ENCODE data around the gene CEPT1.
A peak's percentile ranks its signal among the peaks of the same experiment; 100 is the strongest.
"Not testable (repeated sequence)": the region's sequence is repeated elsewhere in the genome, so short reads cannot be mapped to it uniquely, and the experiment has no call there.

CEPT1 gene

GRCh38 chr1:111139956-111140679 is at the start of gene CEPT1, which contains the start of gene DRAM2:
TSS of gene CEPT1 (plus strand) at chr1:111140223. CDS start at chr1:111147715, 7,492 bp downstream.
TSS of gene DRAM2 (minus strand) at chr1:111140093. CDS start at chr1:111131554, 8,539 bp downstream.
- H3K9me3 ChIP-seq (ENCODE audit: insufficient read depth, low read length) = no peaks in the 10 kb centered on the region
- peaks cover 36% of the 10 kb centered on the region for H3K4me1 ChIP-seq (ENCODE audit: low read length)
- peak within 1 kb of the TSS; percentile 66 for H2AFZ ChIP-seq (ENCODE audit: low read depth, low read length)
- H4K20me1 ChIP-seq (ENCODE audit: insufficient read depth, low read length) = peaks cover 24% of the 10 kb centered on the region
- no peaks in the 10 kb centered on the region for H3K27me3 ChIP-seq (ENCODE audit: low read depth, low read length)
- peak within 1 kb of the TSS; percentile 93 for H3K27ac ChIP-seq (ENCODE audit: low read length)
- H3K79me2 ChIP-seq (ENCODE audit: low read length) = peaks cover 75% of the 10 kb centered on the region
- H3K4me2 ChIP-seq (ENCODE audit: low read length) = peak within 1 kb of the TSS; percentile 87
- H3K36me3 ChIP-seq (replicated peaks; ENCODE audit: low read depth, low read length) = peaks cover 14% of the 10 kb centered on the region
- peak within 1 kb of the TSS; percentile 91 for H3K9ac ChIP-seq (ENCODE audit: low read length)
- peak within 1 kb of the TSS; percentile 99 for H3K4me3 ChIP-seq (ENCODE audit: low read length)
- TF ChIP-seq EZH2phosphoT487 (IDR thresholded peaks at IDR 0.05; ENCODE audit: low read depth) = no peak
- TF ChIP-seq CTCF (IDR thresholded peaks at IDR 0.05; ENCODE audit: low read depth, low read length) = no peak

- H3K4me1 ChIP-seq (ENCODE audit: low read length); H4K20me1 ChIP-seq (ENCODE audit: insufficient read depth, low read length); H3K4me3 ChIP-seq (ENCODE audit: low read length); H3K27me3 ChIP-seq (ENCODE audit: low read depth, low read length); H3K36me3 ChIP-seq (replicated peaks; ENCODE audit: low read depth, low read length); H3K4me2 ChIP-seq (ENCODE audit: low read length); H3K9me3 ChIP-seq (ENCODE audit: insufficient read depth, low read length); H3K27ac ChIP-seq (ENCODE audit: low read length); H3K79me2 ChIP-seq (ENCODE audit: low read length); H2AFZ ChIP-seq (ENCODE audit: low read depth, low read length); H3K9ac ChIP-seq (ENCODE audit: low read length): not testable (repeated sequence)
Measured at GRCh38 chr1:111095421-111095820, 44.6 kb upstream of the CEPT1 start.

- H3K4me1 ChIP-seq (ENCODE audit: low read length) = no peaks in the 10 kb centered on the region
- H3K27me3 ChIP-seq (ENCODE audit: low read depth, low read length) = no peaks in the 10 kb centered on the region
- no peaks in the 10 kb centered on the region for H3K36me3 ChIP-seq (replicated peaks; ENCODE audit: low read depth, low read length)
- no peak overlapping the region for H3K27ac ChIP-seq (ENCODE audit: low read length)
- H3K4me2 ChIP-seq (ENCODE audit: low read length) = no peak overlapping the region
- H3K9ac ChIP-seq (ENCODE audit: low read length) = no peak overlapping the region
- no peak for TF ChIP-seq CTCF (IDR thresholded peaks at IDR 0.05; ENCODE audit: low read depth, low read length)
- no peak for TF ChIP-seq EZH2phosphoT487 (IDR thresholded peaks at IDR 0.05; ENCODE audit: low read depth)
- no peaks in the 10 kb centered on the region for H3K79me2 ChIP-seq (ENCODE audit: low read length)
- no peaks in the 10 kb centered on the region for H3K9me3 ChIP-seq (ENCODE audit: insufficient read depth, low read length)
- H2AFZ ChIP-seq (ENCODE audit: low read depth, low read length) = no peak overlapping the region
- no peaks in the 10 kb centered on the region for H4K20me1 ChIP-seq (ENCODE audit: insufficient read depth, low read length)
- H3K4me3 ChIP-seq (ENCODE audit: low read length) = no peak overlapping the region
Measured at GRCh38 chr1:111097356-111098099, 42.5 kb upstream of the CEPT1 start.

- H3K9ac ChIP-seq (ENCODE audit: low read length) = no peak overlapping the region
- no peak overlapping the region for H3K27ac ChIP-seq (ENCODE audit: low read length)
- no peak overlapping the region for H2AFZ ChIP-seq (ENCODE audit: low read depth, low read length)
- no peak overlapping the region for H3K4me3 ChIP-seq (ENCODE audit: low read length)
- no peaks in the 10 kb centered on the region for H3K27me3 ChIP-seq (ENCODE audit: low read depth, low read length)
- H3K4me1 ChIP-seq (ENCODE audit: low read length) = no peaks in the 10 kb centered on the region
- H4K20me1 ChIP-seq (ENCODE audit: insufficient read depth, low read length) = no peaks in the 10 kb centered on the region
- no peak overlapping the region for H3K4me2 ChIP-seq (ENCODE audit: low read length)
- H3K79me2 ChIP-seq (ENCODE audit: low read length) = no peaks in the 10 kb centered on the region
- H3K36me3 ChIP-seq (replicated peaks; ENCODE audit: low read depth, low read length) = no peaks in the 10 kb centered on the region
- TF ChIP-seq CTCF (IDR thresholded peaks at IDR 0.05; ENCODE audit: low read depth, low read length) = no peak
- TF ChIP-seq EZH2phosphoT487 (IDR thresholded peaks at IDR 0.05; ENCODE audit: low read depth) = no peak
- no peaks in the 10 kb centered on the region for H3K9me3 ChIP-seq (ENCODE audit: insufficient read depth, low read length)
Measured at GRCh38 chr1:111099289-111099688, 40.7 kb upstream of the CEPT1 start.
